HG03103 (cell line): ENCODE results near the gene MEGF11.

ENCODE experiments used
- ATAC-seq: cut with Tn5 transposase; IDR thresholded peaks from one replicate; pipeline ENCODE4 v1.9.1; 2021; ENCODE audit warnings: low read depth; ENCODE audit not compliant: unreplicated experiment

The MEGF11 gene

GRCh38 chr15:66075947-66076346, 177.6 kb downstream of the MEGF11 start:
- no peak for ATAC-seq

GRCh38 chr15:66072616-66073361, 180.8 kb downstream of the MEGF11 start:
- no peak for ATAC-seq

- no peak for ATAC-seq
Observed at GRCh38 chr15:66071921-66072295, 181.6 kb downstream of the MEGF11 start.

GRCh38 chr15:66071160-66071920, 182.2 kb downstream of the MEGF11 start:
- ATAC-seq, result no peak

GRCh38 chr15:66070220-66070934, 183.2 kb downstream of the MEGF11 start:
- no peak for ATAC-seq

GRCh38 chr15:66069751-66070150, 183.8 kb downstream of the MEGF11 start:
- ATAC-seq, result no peak

GRCh38 chr15:66068801-66069200, 184.7 kb downstream of the MEGF11 start:
- ATAC-seq, result no peak

GRCh38 chr15:66067687-66068086, 185.9 kb downstream of the MEGF11 start:
- ATAC-seq, result no peak

- ATAC-seq, result no peak
Observed at GRCh38 chr15:66066481-66066880, 187.1 kb downstream of the MEGF11 start.

- ATAC-seq, result no peak
Observed at GRCh38 chr15:66066005-66066404, 187.5 kb downstream of the MEGF11 start.

GRCh38 chr15:66065325-66065724, 188.2 kb downstream of the MEGF11 start:
- no peak for ATAC-seq

GRCh38 chr15:66063147-66063546, 190.4 kb downstream of the MEGF11 start:
- ATAC-seq, result no peak

GRCh38 chr15:66057089-66057488, 196.5 kb downstream of the MEGF11 start:
- no peak for ATAC-seq

GRCh38 chr15:66053991-66054390, 199.6 kb downstream of the MEGF11 start:
- ATAC-seq, result no peak

- ATAC-seq, result no peak
Observed at GRCh38 chr15:66051833-66052232, 201.7 kb downstream of the MEGF11 start.

GRCh38 chr15:66050264-66050663, 203.3 kb downstream of the MEGF11 start:
- no peak for ATAC-seq

GRCh38 chr15:66049353-66049752, 204.2 kb downstream of the MEGF11 start:
- no peak for ATAC-seq

- ATAC-seq, result no peak
Observed at GRCh38 chr15:66047321-66048024, 206.1 kb downstream of the MEGF11 start.

GRCh38 chr15:66046751-66047150, 206.8 kb downstream of the MEGF11 start:
- ATAC-seq, result no peak

GRCh38 chr15:66046326-66046725, 207.2 kb downstream of the MEGF11 start:
- no peak for ATAC-seq

- ATAC-seq, result no peak
Observed at GRCh38 chr15:66045542-66045941, 208.0 kb downstream of the MEGF11 start.
